T1000 (cell line): ENCODE results near the gene D2HGDH.

Experiments used
- DNase-seq: peaks from one replicate; lab custom pipeline; 2025; ENCODE audit warnings: mixed read lengths; lab: John Stamatoyannopoulos, UW

D2HGDH gene

DNA sequence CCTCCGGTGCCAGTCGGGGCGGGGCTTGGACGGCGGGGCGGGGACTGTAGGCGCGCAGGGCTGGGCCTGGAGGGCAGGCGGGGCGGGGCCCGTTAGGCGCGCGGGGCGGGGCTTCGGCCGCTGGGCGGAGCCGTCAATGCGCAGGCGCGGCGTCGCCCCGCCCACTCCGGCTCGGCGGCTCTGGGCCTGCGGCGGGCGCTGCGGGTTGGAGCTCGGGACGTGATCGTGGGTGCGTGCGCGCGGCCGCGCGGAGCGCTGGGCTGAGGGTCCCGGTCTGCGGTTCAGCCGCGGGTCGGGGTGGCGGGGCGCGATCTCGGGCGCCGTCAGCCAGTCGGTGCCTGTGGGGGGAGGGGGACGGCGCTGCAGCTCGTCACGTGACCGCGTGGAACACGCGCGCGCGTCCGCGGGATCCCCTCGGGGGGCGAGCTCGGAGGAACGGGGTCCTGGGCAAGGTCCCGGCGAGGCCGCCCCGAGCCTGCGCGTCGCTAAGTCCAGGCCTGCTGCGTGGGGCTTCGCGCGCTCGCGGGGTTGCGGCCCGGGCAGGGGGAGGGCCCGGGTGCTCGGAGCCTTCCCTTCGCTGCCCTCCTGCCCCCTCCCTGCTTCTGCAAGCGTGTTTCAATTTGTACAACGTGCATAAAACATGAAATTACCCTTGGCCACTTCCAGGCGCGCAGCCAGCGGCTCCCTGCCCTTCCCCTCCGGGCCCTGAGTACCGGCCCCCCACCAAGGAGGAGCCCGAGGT lies at the start of gene D2HGDH:
D2HGDH (plus strand) TSS at position 164 of the 742 bp plus-strand sequence. CDS start 595 bp downstream, outside the sequence.
- DNase-seq, result peak; percentile 88

DNA sequence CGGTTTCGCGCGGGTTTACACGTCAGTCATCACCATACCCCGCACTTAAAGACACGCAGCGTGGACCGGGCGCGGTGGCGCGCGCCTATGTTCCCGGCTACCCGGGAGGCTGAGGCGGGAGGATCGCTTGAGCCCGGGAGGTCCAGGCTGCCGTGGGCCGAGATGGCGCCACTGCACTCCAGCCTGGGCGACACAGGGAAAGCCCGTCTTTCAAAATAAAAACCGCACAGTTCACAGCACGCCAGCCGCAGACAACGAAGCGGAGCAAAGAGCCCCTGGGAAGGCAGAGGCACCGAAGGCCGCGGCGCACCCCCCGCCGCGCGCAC lies 48.1 kb upstream of the D2HGDH start:
- DNase-seq, result no peak

- peak; percentile 89 for DNase-seq
Observed at GRCh38 chr2:241686650-241687425, 47.6 kb upstream of the D2HGDH start, which contains the start of gene DTYMK. DTYMK (minus strand) TSS chr2:241686815; CDS start chr2:241686783, 32 bp downstream.

DNA sequence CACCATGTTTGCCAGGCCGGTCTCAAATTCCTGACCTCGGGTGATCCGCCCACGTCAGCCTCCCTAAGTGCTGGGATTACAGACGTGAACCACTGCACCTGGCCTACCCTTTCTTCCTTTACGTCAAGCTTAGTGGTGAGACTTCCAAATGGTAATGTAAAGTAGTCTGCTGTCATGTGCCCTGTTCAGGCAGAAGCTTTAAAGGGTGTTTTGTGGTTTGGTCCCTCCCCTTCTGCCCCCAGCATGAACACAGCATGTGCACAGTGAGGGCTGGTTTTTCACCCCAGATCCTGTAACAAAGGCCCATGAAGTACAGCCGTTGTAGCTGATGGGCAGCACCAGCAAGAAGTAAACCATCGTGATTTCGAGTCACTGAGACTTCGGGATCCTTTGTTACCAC lies 45.1 kb upstream of the D2HGDH start:
- DNase-seq, result no peak

DNA sequence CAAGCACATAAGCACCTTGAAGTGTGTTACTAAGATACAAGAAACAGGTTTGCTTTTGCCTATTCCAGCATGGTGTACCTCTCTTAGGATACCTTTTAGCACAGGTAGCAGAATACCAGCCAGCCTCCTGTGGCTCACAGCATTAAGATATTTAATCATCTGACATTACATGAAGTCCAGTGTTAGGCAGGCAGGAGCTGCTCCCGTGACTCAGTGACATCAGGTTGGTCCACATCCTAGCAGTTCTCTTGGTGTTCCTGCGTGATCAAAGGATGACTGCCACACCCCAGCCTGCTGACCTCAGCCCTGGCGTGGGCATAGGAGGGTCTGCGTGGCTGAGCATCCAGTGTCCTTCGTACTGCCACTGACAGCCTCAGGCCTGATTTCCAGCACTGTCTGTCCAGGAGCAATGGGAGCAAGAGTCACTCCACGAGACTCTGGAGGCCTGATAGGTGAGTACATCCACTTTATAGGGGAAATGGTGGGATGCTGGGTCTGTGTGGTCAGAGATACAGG lies 44.2 kb upstream of the D2HGDH start:
- DNase-seq, result no peak

GRCh38 chr2:241692448-241692847 lies 42.0 kb upstream of the D2HGDH start:
- no peak for DNase-seq

DNA sequence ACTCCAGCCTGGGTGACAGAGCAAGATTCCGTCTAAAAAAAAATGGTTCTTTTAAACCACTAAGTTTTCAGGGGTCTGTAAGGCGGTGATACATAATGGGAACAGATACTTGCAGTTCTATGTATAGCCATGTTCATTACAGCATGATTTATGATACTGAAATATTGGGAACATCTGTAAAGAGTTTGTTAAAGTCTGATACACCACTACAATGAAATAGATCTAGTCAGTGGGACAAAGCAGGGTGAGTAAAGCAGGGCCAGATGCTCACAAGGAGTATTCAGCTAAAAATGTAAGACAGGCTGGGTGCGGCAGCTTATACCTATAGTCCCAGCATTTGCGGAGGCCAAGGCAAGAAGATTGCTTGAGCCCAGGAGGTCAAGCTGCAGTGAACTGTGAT lies 38.8 kb upstream of the D2HGDH start:
- no peak for DNase-seq

GRCh38 chr2:241701149-241701398 lies 33.4 kb upstream of the D2HGDH start:
- DNase-seq, result no peak

DNA sequence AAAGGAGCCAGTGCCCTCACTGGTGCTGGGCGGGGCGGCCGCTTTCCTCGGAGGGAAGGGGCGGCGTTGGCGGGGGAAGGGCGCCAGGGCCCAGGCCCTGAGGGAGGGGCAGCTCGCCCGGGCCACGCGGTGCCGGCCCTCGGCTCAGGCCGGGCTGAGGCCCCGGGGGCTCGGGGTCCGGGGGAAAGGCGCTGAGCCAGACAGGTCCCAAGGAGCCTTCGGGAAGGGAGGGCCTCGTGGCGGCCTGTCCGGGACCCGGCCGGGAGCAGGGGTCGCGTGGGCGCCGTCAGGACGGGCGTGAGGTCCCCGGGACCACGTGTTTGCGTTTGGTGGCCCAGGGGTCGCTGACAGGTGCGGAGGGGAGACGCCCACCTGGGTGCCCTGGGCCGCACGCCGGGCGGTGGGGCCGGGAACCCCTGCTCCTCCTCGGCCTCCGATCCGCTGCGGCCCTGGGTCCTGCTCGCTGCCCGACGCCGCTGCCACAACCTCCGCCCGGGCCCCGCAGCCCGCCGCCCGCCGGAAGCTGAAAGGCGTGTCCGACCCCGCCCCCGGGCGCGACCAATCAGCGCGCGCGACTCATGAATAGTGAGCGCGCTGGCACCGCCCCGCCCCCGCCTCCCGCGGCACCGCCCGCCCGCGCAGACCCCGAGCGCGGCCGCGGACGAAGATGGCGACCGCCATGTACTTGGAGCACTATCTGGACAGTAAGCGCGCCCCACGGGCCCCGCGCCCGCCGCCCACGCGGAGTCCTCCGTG lies 32.9 kb upstream of the D2HGDH start, which contains the start of gene ING5:
ING5 (plus strand) TSS at position 641 of the 756 bp plus-strand sequence; CDS start at position 668, 27 bp downstream.
- peak; percentile 88 for DNase-seq

DNA sequence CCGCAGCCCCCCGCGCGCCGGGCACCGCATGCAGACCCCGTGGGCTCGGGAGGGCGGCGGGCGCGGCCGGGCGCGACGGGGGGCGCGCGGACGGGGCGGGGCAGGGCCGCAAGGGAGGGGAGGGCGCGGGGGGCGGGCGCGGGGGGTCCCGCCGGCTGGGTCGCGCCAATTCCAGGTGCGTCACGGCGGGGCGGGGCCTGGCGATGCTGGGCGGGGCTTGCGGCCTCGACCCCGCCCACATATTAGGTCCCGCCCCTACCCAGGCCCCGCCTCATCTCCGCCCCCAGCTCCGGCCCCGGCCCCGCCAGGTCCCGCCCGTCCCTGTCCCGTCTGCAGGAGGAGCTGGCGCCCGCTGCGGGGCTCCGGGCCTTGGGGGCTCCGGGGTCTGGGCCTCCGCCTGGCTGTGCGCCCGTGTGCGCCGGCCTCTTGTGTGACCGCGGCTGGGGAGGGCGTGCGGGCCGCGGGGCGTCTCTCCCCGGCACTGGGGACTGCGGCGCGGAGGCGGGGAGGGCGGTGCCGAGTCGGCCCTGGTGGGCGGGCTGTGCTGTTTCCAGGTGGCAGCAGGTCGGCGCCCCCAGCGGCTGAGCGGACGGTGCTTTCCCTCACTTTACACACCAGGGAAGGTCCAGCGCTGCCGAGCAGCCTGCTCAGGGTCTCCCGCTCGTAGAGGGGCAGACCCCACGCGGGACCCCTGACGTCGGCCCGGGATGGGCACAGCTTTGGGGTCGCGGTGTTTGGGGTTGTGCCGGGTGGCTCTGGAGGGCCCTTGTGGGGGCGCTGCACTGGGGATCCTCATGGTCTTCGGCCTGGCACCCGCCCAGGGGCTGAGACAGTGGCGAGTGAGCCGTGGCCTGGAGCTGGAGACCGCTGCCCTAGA lies 32.0 kb upstream of the D2HGDH start:
- DNase-seq, result peak; percentile 80

- no peak for DNase-seq
Observed at GRCh38 chr2:241703032-241703604, 31.3 kb upstream of the D2HGDH start.

- DNase-seq, result no peak
Observed at GRCh38 chr2:241706537-241706936, 27.9 kb upstream of the D2HGDH start.

DNA sequence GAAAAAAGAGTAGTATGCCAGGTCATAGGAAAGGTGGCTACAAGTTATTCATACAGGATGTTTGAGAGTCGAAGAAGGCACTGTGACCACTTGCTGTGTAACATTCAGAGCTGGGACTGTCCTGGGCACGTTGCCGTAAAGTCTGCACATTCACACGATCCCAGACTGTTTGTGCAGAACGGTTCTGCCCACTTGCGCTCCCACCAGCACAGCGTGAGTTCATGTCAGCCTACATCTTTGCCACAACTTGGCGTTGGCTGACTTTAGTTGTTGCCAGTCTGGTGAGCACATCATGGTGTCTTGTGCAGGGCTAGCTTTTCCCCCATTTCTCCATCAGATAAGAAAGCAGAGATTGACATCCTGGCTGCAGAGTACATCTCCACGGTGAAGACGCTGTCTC lies 25.6 kb upstream of the D2HGDH start:
- no peak for DNase-seq

- DNase-seq, result no peak
Observed at GRCh38 chr2:241719093-241719492, 15.3 kb upstream of the D2HGDH start.

DNA sequence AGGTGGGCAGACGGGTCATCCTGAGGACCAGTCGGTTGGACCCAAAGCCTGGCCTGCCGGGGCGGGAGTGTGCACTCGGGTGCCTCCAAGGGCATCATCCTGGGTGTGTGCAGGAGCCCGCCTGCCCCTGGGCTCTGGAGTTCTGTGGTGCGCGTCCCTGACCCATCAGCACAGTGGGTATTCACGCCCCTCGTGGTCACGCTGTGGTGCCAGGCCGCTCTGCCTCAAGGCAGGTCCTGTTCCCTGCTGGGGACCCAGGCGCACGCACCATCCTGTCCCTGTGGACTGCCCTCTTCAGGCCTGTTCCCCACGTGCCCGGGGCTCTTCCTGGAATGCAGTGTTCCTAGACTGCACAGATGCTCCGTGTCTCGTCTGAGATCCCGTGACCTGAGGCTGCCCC lies 14.3 kb upstream of the D2HGDH start:
- DNase-seq, result no peak

GRCh38 chr2:241720560-241720959 lies 13.9 kb upstream of the D2HGDH start:
- DNase-seq, result no peak

- DNase-seq, result no peak
Observed at GRCh38 chr2:241721852-241722251, 12.6 kb upstream of the D2HGDH start.

DNA sequence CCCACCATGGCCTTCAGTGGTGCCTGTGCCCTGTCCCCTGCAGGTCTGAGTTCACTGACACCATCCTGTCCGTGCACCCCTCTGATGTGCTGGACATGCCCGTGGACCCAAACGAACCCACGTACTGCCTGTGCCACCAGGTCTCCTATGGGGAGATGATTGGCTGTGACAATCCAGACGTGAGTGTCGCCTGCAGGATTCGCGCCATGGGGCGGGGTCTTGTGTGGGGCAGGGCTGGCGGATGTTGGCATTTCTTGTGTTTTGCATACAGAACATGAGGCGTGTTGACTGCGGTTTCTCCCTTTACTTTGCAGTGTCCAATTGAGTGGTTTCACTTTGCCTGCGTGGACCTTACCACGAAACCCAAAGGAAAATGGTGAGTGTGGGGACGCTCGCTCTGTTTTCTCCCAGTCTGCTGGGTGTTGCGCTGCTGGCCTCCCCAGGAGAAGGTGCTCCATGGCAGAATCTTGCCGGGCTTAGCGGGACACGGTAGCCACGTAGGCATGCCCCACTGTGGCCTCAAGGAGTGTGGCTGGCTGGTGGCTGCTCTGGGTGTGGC lies 11.5 kb upstream of the D2HGDH start:
- no peak for DNase-seq

DNA sequence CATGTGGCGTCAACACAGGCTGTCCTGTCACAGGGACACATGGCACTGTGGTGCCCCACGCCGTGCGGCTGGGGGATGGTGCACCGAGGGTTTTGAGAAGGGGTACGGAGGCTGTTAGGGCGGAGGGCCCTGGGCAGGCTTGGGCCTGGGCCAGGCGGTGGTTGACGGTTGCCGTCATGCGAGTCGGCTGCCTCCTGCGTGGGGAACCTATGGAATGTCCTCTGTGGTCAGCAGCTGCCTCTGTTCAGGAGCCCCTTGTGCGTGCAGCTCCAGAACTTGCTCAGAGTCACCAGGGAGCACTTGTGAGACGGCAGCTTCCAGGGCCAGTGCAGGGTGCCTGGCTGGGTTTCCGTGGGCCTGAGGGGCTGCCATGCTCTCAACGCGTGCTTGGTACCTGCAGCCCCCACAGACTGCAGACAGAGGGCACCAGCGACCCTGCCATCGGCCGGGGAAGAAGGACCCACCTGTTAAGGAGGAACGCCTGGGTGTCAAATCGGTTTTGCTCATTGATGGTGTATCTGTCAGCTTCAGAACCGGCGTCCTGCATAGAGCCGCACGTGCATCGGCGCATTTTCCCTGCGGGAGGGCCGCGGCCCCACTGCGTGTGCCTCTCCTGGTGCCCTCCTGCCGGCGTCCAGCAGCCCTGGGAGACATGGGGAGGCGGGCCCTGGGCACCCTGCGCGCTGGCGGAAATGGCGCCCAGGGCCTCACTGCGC lies 10.0 kb upstream of the D2HGDH start:
- no peak for DNase-seq
